Calu3 (cell line): ENCODE results near the gene PODXL2. TPM values are rescaled to one million over a fixed set of nuclear protein-coding genes. Genes with fewer than 3 reads are reported as not detected.

Source experiments
- BruUV-seq: library from RNA; stranded (reverse); fragments of 400-500 nt; replicated peaks from 2 replicates; lab custom pipeline; 2021; lab: Mats Ljungman, UMichigan
- CTCF ChIA-PET: fragments of 300-600 bp; sonication (Branson Sonifier 250); formaldehyde crosslinking; loops from one replicate; lab custom pipeline; 2022; ENCODE audit warnings: antibody characterized with exemption; lab: Charles Lee
- DNase-seq: peaks from one replicate; pipeline ENCODE4 v3.0.0; 2022
- H3K27ac Mint-ChIP-seq: one replicate; pipeline ENCODE4 v1.8.0; 2022; ENCODE audit warnings: mixed read lengths; ENCODE audit not compliant: unreplicated experiment
- H3K27me3 Mint-ChIP-seq: one replicate; pipeline ENCODE4 v1.8.0; 2022; ENCODE audit warnings: mixed read lengths; ENCODE audit not compliant: unreplicated experiment
- H3K36me3 Mint-ChIP-seq: one replicate; pipeline ENCODE4 v1.8.0; 2022; ENCODE audit warnings: mild to moderate bottlenecking, moderate library complexity, mixed read lengths; ENCODE audit not compliant: insufficient read depth, unreplicated experiment
- H3K4me1 Mint-ChIP-seq: one replicate; pipeline ENCODE4 v1.8.0; 2022; ENCODE audit warnings: mild to moderate bottlenecking, low read depth, mixed read lengths; ENCODE audit not compliant: unreplicated experiment
- H3K4me3 Mint-ChIP-seq: one replicate; pipeline ENCODE4 v1.8.0; 2022; ENCODE audit warnings: mild to moderate bottlenecking, low read depth, moderate library complexity, mixed read lengths; ENCODE audit not compliant: unreplicated experiment
- H3K9me3 Mint-ChIP-seq: one replicate; pipeline ENCODE4 v1.8.0; 2022; ENCODE audit warnings: low read depth, mixed read lengths; ENCODE audit not compliant: unreplicated experiment
- CTCF ChIP-seq: fragments of 200-600 bp; IDR thresholded peaks from one replicate; pipeline ENCODE4 v1.8.0; 2022; ENCODE audit warnings: antibody characterized with exemption; ENCODE audit not compliant: unreplicated experiment
- intact Hi-C: fragments of 100-400 bp; cut with micrococcal nuclease; formaldehyde crosslinking; loops from one replicate; pipeline ENCODE4 v1.10.0; 2022; ENCODE audit not compliant: unreplicated experiment
- total RNA-seq: library from RNA; stranded (reverse); gene quantifications from 2 replicates; pipeline ENCODE4 v1.2.3, GENCODE V29; 2022

PODXL2 gene
- total RNA-seq, 1 experiment from 2014 or later = 36.1 TPM

GRCh38 chr3:127708837-127709236 is 79.9 kb downstream of the PODXL2 start:
- Mint-ChIP-seq H3K9me3 (no peaks in the 10 kb centered on the region), H3K27me3 (no peaks in the 10 kb centered on the region), H3K4me3 (no peak overlapping the region), H3K36me3 (no peaks in the 10 kb centered on the region), H3K27ac (no peak overlapping the region), H3K4me1 (no peaks in the 10 kb centered on the region)
- no TSS peak for BruUV-seq
- CTCF ChIA-PET = no interaction called here
- TF ChIP-seq CTCF = no peak
- intact Hi-C loops = no loop called here
- DNase-seq = no peak

- Mint-ChIP-seq H3K36me3 (no peaks in the 10 kb centered on the region), H3K9me3 (no peaks in the 10 kb centered on the region), H3K4me3 (no peak overlapping the region), H3K4me1 (no peaks in the 10 kb centered on the region), H3K27me3 (no peaks in the 10 kb centered on the region), H3K27ac (no peak overlapping the region)
- BruUV-seq = no TSS peak
- DNase-seq = no peak
- CTCF ChIA-PET = no interaction called here
- intact Hi-C loops = no loop called here
- TF ChIP-seq CTCF = no peak
These were observed 80.5 kb downstream of the PODXL2 start for GRCh38 chr3:127709320-127710060.

GRCh38 chr3:127710155-127710941 is 81.4 kb downstream of the PODXL2 start:
- Mint-ChIP-seq H3K36me3 (no peaks in the 10 kb centered on the region), H3K9me3 (no peaks in the 10 kb centered on the region), H3K27ac (no peak overlapping the region), H3K27me3 (no peaks in the 10 kb centered on the region), H3K4me1 (no peaks in the 10 kb centered on the region), H3K4me3 (no peak overlapping the region)
- CTCF ChIA-PET = interaction anchor here (0.6 kb wide), 1 partner anchor 35 kb away, joined by 4 read pairs; no protein-coding TSS in a partner anchor
- intact Hi-C loops = no loop called here
- BruUV-seq = no TSS peak
- no peak for TF ChIP-seq CTCF
- DNase-seq = no peak

GRCh38 chr3:127711021-127711695 is 82.2 kb downstream of the PODXL2 start:
- CTCF ChIA-PET = interaction anchor here (0.6 to 0.7 kb wide), 2 partner anchors 36 to 97 kb away, joined by 3 to 4 read pairs; no protein-coding TSS in a partner anchor
- no peak for DNase-seq
- no peaks in the 10 kb centered on the region for H3K27me3 Mint-ChIP-seq
- H3K4me3 Mint-ChIP-seq = no peak overlapping the region
- intact Hi-C loops = no loop called here
- TF ChIP-seq CTCF = no peak
- H3K27ac Mint-ChIP-seq = no peak overlapping the region
- H3K4me1 Mint-ChIP-seq = no peaks in the 10 kb centered on the region
- H3K36me3 Mint-ChIP-seq = no peaks in the 10 kb centered on the region
- H3K9me3 Mint-ChIP-seq = no peaks in the 10 kb centered on the region
- BruUV-seq = no TSS peak
